Measurements from ENCODE around the gene MDFIC.
A peak's percentile ranks its signal among the peaks of the same experiment; 100 is the strongest.

MDFIC gene

DNA sequence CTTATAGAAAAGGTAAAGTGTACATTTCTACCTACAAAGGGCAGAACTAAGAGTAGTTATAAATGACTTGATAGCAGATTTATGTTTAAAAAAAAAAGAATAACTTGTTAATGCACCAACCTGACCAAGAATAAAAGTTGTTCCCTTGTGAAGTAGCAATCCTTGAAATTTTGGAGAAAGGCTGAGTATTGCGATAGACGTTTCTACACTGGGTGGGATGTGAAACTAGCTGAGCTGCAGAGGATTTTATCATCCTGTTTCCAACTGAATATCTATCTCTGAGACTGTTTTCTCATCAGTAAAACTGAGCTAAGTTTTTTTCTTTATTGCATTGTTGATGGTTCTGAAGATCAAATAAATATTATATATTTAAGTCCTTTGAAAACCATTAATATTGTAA, 14.6 kb downstream of the MDFIC start:
- ATAC-seq, result no peak
- Mint-ChIP-seq H3K4me3 (no peak overlapping the region), H3K4me1 (peaks cover 63% of the 10 kb centered on the region), H3K27me3 (no peaks in the 10 kb centered on the region), H3K27ac (no peak overlapping the region), H3K9me3 (no peaks in the 10 kb centered on the region)
- DNase-seq, result no peak

DNA sequence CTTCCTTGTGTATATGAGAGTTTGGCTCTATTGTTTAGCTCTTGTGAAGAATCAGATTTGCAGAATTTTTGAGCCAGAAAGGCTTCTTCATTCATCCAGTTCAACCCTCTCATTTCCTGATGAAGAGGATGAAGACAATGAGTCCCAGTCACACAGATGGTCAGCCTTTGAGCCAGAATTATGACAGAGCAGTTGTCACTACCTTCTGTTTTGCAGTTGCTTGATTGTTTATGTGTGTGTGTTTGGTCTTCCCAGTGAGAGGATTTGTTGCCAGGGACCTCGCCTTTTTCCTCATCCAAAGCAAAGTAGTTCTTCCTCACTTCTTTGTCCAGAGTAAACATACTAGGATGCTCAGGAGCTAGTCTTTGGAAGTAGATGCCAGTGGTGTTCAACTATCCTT, 15.6 kb downstream of the MDFIC start:
- peaks cover 59% of the 10 kb centered on the region for H3K4me1 Mint-ChIP-seq
- H3K27me3 Mint-ChIP-seq, result no peaks in the 10 kb centered on the region
- no peak for DNase-seq
- H3K4me3 Mint-ChIP-seq, result no peak overlapping the region
- no peak overlapping the region for H3K27ac Mint-ChIP-seq
- H3K9me3 Mint-ChIP-seq, result no peaks in the 10 kb centered on the region
- ATAC-seq, result no peak

DNA sequence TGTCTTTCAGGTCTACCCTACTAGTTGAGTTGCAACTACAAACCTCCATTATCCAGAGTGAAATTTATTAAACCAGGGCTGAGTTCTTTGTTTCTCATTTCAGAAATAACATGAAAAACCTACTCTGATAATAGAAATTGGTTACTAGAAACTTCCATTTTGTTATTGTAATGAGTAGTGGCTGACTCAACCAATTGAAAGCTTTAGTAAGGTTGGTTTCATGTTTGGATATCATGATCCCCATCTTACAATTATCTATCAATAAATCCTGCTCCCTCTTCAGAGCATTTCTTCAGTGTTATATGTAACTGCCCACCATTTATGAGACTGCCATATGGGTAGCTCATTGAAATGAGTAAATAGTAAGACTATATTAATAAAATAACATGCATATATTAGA, 16.9 kb downstream of the MDFIC start:
- Mint-ChIP-seq H3K4me1 (peaks cover 59% of the 10 kb centered on the region), H3K9me3 (no peaks in the 10 kb centered on the region), H3K27ac (no peak overlapping the region), H3K27me3 (no peaks in the 10 kb centered on the region), H3K4me3 (no peak overlapping the region)
- no peak for DNase-seq
- ATAC-seq, result no peak

DNA sequence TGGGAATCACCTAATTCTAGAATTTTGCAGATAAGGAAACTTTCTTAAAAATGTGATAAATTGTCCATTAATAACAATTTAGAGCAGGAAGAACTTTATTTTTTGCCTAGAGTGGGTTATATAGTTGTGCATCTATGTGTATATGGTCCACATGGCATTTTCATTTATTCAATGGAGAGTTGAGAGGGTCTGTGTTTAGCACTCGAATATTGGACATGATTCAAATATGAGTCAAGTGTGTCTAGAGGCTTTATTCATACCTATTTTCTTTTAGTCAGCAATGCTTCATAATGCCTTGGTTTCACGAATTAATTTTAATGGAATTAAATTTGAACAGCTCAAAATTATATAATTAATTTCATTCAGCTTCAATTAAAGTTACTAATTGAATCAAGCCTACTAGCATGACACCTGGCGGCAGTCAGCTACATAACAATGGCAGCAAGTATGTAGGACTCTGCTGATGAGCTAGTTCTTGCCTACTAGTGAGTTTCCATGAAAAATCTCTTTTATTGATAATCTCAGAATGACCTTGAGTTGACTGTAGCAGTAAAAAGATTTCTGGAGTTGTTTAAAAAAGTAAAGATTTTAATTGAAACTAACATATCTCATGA, 17.7 kb downstream of the MDFIC start:
- ATAC-seq, result no peak
- Mint-ChIP-seq H3K4me1 (peaks cover 59% of the 10 kb centered on the region), H3K27me3 (no peaks in the 10 kb centered on the region)

DNA sequence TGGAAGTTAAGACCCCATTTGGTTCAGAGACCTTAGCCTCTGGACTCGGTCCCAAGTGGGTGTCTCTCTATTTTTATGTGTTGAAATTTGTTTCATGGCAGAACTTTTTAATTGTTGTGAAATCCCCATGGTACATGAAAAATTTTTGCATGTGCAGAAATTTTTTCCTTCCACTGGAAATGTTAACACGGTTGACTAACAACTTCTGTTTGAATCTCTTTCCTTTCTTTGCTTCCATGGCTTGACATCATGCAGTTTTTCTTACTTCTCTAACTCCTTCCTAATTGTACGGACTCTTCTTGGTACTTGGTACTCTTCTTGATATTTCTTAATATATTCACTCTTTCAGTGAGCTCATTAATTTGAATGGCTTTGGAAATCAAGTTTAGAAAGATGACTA, 18.3 kb downstream of the MDFIC start:
- ATAC-seq, result no peak
- H3K27me3 Mint-ChIP-seq, result no peaks in the 10 kb centered on the region
- peaks cover 57% of the 10 kb centered on the region for H3K4me1 Mint-ChIP-seq
- no peak overlapping the region for H3K4me3 Mint-ChIP-seq
- no peaks in the 10 kb centered on the region for H3K9me3 Mint-ChIP-seq
- no peak for DNase-seq
- H3K27ac Mint-ChIP-seq, result no peak overlapping the region

More for the DNA sequence above, 17.7 kb downstream of the MDFIC start:
- peak overlapping the region in 1 of 2 donors; percentile 25 for H3K27ac Mint-ChIP-seq
- no peak for DNase-seq
- no peaks in the 10 kb centered on the region for H3K9me3 Mint-ChIP-seq
- H3K4me3 Mint-ChIP-seq, result no peak overlapping the region

DNA sequence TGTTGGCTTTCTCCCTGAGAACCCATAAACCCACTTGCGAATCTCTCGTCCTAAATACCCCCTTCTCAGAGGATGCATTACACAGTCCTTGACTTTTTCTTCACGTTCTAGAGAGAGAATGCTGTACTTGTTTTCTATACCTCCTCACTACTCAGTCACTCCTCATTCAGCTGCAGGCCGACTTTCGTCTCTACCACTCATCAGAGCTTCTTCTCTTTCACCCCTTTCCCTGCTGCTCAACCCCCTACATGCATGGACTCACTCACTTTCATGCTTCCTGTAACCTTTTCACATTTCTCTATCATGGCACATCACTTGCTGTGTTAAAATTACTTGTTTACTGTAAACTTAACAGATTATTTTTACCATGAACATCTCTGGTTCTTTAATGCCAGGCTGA, 19.8 kb downstream of the MDFIC start:
- H3K4me1 Mint-ChIP-seq, result peaks cover 47% of the 10 kb centered on the region
- DNase-seq, result no peak

DNA sequence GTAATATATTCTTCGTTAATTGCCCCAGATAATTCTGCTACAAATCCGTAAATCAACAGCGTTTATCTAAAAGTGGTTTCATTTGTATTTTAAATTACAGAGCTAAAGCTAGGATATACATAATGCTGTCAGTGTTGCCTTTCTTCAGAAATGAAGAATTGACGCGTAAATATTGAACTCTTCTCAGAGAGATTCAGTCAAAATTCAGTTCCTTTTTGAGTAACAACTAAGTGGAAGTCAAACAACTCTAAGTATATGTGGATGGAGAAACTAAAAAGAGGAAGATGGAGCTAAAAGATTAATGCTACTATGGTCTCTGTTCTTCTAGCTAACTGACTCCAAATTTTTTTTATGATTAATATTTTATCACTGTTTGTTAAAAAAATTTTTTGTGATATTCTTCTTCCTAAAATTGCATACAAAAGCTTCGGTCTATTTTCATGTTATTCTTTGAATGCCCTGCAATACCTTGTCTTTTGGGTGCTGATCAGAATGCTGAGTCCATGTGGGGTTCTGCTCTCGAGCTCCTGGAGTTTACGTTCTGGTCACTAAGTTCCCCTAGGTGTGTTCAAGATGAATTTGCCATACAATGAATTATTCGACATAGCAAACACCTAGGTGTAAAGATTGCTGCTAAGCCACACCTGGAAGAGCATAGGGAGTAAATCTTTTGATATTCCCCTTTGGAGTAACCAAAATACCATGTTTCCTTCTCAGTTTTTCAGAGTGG, 20.7 kb downstream of the MDFIC start:
- ATAC-seq, result no peak
- Mint-ChIP-seq H3K27ac (no peak overlapping the region), H3K4me1 (peaks cover 56% of the 10 kb centered on the region)

More for the DNA sequence above, 19.8 kb downstream of the MDFIC start:
- ATAC-seq, result no peak
- no peak overlapping the region for H3K4me3 Mint-ChIP-seq
- no peaks in the 10 kb centered on the region for H3K9me3 Mint-ChIP-seq
- H3K27ac Mint-ChIP-seq, result peak overlapping the region in 1 of 2 donors; percentile 62
- H3K27me3 Mint-ChIP-seq, result no peaks in the 10 kb centered on the region

DNA sequence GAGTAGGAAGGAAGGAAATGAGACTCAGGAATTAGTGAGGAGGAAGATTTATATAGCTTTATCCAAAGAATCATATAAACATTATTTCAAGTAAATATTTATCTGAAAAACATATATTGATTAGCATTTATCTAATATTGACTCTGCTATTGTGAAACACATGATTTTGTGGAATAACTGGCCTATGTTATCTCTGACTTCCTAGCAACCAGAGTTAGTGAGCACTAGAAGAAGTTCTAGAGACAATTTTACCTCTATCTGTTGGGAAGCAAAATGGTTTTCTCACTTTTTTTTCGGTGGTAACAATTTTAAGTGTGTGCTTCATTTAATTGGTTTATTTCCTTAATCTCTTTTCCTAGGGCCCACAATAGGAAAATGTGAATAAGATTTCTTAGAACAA, 21.6 kb downstream of the MDFIC start:
- Mint-ChIP-seq H3K4me1 (peaks cover 64% of the 10 kb centered on the region), H3K27ac (no peak overlapping the region), H3K27me3 (no peaks in the 10 kb centered on the region), H3K4me3 (no peak overlapping the region), H3K9me3 (no peaks in the 10 kb centered on the region)
- DNase-seq (no peak), ATAC-seq (no peak)

More for the DNA sequence above, 20.7 kb downstream of the MDFIC start:
- Mint-ChIP-seq H3K4me3 (no peak overlapping the region), H3K9me3 (no peaks in the 10 kb centered on the region), H3K27me3 (no peaks in the 10 kb centered on the region)
- DNase-seq, result no peak

DNA sequence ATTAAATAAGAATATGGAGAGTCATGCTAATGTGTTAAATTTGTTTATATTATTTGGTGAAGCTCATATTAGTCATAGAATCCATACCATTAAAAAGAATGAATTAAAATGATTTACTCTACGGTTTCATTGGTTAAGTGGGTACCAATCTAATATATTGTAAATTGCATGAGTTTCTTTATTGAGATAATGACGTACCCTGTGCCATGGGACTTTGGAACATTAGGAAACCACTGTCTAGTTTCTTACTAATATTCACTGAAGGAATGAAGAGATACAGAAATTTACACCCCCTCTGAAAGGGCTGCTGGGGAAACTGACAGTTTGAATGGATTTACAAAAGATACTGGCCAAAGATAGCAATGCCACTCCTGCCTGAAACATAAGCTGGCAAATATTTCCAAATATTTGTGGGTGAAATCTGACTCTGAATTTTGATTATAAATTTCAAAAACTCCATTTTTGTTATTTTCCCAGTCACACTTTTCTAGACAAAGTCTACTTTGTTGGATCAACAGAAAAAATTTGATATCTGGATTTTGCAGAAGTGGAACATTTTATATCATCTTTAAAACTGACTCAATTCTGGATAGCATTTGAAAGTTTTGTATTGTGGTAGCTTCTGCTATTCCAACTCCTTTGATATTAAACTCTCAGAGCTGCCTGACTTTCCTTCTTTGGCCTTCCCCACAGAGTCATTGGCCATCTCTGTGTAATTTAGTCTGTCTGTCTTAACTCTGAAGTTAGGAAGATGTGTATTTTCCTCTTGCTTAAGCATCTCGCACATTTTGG, 22.3 kb downstream of the MDFIC start:
- ATAC-seq, result no peak
- Mint-ChIP-seq H3K4me3 (no peak overlapping the region), H3K9me3 (no peaks in the 10 kb centered on the region), H3K4me1 (peaks cover 71% of the 10 kb centered on the region), H3K27ac (no peak overlapping the region), H3K27me3 (no peaks in the 10 kb centered on the region)
- no peak for DNase-seq

DNA sequence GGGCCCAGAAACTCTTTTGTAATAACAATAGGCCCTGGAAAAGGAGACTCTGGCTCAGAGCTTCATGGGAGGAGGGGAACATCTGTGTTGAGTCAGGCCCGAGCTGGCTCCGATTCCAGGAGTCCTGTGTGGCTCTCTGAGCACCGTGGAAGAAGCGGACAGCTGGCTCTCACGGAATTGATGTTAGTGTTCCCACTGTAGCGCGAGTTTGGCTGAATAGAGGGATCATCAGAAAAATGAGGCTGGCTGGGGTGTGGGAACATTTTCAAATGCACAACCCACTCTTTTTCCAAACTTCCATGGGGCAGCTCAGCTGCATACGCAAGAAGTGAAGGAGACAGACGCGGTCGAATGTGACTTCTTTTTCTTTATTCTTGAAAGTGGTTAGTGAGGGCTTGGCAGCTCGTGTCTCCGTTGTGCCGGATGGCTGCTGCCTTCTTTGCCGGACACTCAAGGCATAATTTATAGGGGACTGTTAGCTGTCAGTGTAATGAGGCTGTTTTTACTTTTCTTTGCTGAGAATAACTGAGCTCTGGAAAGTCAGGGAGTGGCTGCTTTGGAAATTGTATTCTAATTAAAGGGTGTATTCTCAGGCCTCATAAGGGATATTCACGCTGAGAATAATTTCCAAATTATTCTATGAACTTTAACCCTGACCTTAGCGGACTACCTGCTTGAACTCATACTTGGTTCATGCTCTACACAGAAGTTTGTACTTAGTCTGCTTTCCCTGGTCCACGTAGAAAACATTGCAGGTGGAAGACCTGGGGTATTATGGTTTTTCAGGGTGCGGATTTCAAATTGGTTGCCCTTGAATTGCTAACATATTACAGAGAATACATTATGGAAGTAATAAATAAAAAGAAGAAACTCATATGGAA, 23.1 kb downstream of the MDFIC start:
- DNase-seq, result no peak
- H3K9me3 Mint-ChIP-seq, result no peaks in the 10 kb centered on the region
- no peak for ATAC-seq
- no peaks in the 10 kb centered on the region for H3K27me3 Mint-ChIP-seq
- H3K4me1 Mint-ChIP-seq, result peaks cover 79% of the 10 kb centered on the region
- H3K4me3 Mint-ChIP-seq, result no peak overlapping the region
- H3K27ac Mint-ChIP-seq, result no peak overlapping the region

DNA sequence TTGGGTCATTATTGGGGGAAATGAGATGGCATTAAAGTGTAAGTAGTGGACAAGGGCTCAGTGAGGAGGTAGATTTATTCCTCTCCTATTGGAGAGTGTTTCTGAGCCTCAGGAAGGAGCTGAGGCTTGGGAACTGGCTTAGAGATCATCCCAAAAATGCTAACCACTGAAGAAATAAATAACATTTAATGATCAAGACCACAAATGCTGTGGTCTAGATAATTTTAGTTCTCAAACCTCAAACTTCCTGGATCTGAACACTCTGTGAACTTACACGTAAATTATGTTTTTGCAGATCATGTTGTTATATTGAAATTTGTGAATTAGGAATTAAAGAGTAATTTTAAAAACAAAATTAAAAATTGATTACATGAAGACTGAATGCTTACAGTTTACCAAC, 27.3 kb downstream of the MDFIC start:
- DNase-seq (no peak), ATAC-seq (no peak)
- Mint-ChIP-seq H3K4me1 (peaks cover 50% of the 10 kb centered on the region), H3K9me3 (no peaks in the 10 kb centered on the region), H3K4me3 (no peak overlapping the region), H3K27ac (peak overlapping the region in 1 of 2 donors; percentile 14), H3K27me3 (no peaks in the 10 kb centered on the region)

DNA sequence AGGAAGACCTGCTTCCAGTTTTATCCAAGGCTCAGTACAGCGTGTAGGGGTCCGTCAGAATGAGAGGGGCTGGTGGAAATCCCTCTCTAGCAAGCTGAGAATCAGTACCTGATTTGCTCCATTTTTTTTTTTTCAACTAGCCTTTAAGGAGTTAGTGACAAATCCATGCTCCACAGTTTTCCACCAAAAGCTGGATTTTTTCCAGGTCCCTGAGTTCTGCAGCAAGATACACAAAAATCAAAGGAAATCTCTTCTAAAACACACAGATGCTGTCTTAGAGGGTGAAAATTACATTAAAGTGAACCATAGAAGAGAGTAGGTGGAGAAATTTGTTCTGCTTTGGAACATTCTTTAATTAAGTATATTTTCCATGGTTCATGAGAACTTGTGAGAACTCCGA, 30.4 kb downstream of the MDFIC start:
- Mint-ChIP-seq H3K4me1 (peaks cover 56% of the 10 kb centered on the region), H3K27ac (no peak overlapping the region), H3K9me3 (no peaks in the 10 kb centered on the region), H3K27me3 (no peaks in the 10 kb centered on the region), H3K4me3 (no peak overlapping the region)
- DNase-seq, result no peak
- no peak for ATAC-seq

DNA sequence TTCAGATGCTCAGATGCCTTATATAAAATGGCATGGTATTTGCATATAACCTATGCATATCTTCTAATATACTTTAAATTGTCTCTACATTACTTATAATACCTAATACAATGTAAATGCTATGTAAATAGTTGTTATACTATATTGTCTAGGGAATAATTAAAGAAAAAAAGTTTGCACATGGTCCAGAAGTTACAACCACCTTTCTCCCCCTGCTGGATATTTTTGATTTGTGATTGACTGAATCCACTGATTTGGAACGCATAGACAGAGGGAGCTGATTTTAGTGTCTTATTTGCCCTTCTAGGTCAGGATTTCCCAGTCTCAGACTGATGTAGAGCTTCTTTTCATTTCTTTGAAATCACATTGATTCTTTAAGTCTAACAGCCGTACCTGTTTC, 31.8 kb downstream of the MDFIC start:
- H3K4me1 Mint-ChIP-seq, result peaks cover 44% of the 10 kb centered on the region
- no peak for DNase-seq
- H3K27me3 Mint-ChIP-seq, result no peaks in the 10 kb centered on the region
- H3K9me3 Mint-ChIP-seq, result no peaks in the 10 kb centered on the region
- ATAC-seq, result no peak
- H3K4me3 Mint-ChIP-seq, result no peak overlapping the region
- H3K27ac Mint-ChIP-seq, result no peak overlapping the region

DNA sequence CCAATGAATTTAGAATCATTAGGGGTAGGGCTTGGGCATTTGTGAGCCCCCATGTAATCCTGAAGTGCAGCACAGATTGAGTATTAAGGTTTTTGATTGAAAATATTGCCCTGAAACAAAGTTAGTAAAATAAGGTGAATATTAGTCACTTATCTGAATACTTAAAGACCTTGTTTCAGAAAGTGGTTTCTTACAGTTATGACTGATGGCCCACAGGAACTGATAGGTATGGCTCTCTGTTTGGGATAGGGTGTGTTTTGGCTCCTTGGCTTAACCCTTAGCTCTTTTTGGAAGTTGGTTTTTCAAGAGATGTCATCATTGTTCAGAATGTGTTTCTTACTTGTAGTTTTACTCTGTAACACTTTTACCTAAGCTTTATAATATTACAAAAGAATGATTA, 34.8 kb downstream of the MDFIC start:
- Mint-ChIP-seq H3K27ac (no peak overlapping the region), H3K4me1 (peaks cover 52% of the 10 kb centered on the region), H3K4me3 (no peak overlapping the region), H3K9me3 (no peaks in the 10 kb centered on the region), H3K27me3 (no peaks in the 10 kb centered on the region)
- ATAC-seq (peak; percentile 81), DNase-seq (no peak)

DNA sequence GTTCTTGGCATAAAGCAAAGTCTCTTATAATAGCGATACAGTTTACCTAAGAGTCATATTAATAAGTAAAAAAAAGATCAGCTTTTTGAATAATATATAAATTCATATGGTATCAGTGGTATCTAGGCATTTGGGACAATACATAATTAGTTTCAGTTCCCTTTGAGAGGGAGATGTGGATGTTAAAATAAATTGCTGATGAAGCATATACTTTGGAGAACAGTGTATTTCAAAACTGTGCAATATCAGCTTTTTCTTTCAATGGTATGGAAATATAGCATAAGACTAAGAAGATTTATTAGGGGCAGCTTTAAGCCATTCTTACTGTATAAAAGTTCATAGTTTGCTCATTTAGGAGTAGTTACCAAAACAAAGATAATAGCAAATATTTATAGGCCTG, 35.5 kb downstream of the MDFIC start:
- Mint-ChIP-seq H3K4me1 (peaks cover 59% of the 10 kb centered on the region), H3K9me3 (no peaks in the 10 kb centered on the region), H3K27ac (no peak overlapping the region), H3K4me3 (no peak overlapping the region), H3K27me3 (no peaks in the 10 kb centered on the region)
- DNase-seq (no peak), ATAC-seq (no peak)

Measured in stimulated activated naive CD8-positive, alpha-beta T cell treated with anti-CD3 and anti-CD28 coated beads, Interleukin-15, amount 100 ng/mL, for 72 hours (primary cell).